ENCODE data around the gene CCDC9. TPM values are rescaled to one million over a fixed set of nuclear protein-coding genes. Genes with fewer than 3 reads are reported as not detected.

The CCDC9 gene
- total RNA-seq, 1 experiment from 2014 or later: 36.9 TPM

DNA sequence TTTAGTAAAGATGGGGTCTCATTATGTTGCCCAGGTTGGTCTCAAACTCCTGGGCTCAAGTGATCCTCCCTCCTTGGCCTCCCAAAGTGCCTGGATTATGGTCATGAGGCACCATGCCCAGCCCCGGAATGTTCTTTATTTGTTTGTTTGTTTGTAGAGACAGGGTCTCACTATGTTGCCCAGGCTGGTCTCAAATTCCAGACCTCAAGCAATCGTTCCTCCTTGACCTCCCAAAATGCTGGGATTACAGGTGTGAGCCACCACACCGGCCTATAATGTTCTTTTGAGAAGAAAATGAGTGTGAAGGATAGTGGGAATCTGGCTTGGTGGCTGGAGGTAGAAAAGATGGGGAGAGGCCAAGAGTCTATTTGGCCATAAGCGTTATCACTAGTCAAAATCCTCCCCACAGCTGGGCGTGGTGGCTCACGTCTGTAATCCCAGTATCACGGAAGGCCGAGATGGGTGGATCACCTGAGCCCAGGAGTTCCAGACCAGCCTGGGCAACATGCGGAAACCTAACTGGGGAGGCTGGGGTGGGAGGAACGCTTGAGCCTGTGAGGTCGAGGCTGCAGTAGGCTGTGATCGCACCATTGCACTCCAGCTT, 20.2 kb upstream of the CCDC9 start:
- Histone ChIP-seq H3K14ac (ENCODE audit: insufficient read depth, low read length) (no peak overlapping the region; the same call in 1 of the 2 replicates), H3K4me2 (ENCODE audit: insufficient read depth, insufficient read length, low read length) (no peak overlapping the region), H3K56ac (ENCODE audit: insufficient read length, low read depth, low read length) (no peak overlapping the region), H2BK5ac (ENCODE audit: insufficient read length, low read length) (no peak overlapping the region), H3K4ac (ENCODE audit: low read depth, low read length) (no peak overlapping the region), H2AK5ac (ENCODE audit: insufficient read length, low read length) (no peak overlapping the region), H3K23ac (ENCODE audit: insufficient read length, low read depth, low read length) (no peak overlapping the region), H3K27ac (ENCODE audit: insufficient read length, low read depth, low read length) (no peak overlapping the region), H3K79me2 (ENCODE audit: insufficient read depth, low read length) (no peaks in the 10 kb centered on the region), H3K18ac (ENCODE audit: insufficient read length, low read depth, low read length) (no peak overlapping the region), H2BK20ac (ENCODE audit: low read depth, low read length, poor library complexity, severe bottlenecking) (no peak overlapping the region), H3T11ph (ENCODE audit: low read length) (no peak overlapping the region), H3K9ac (ENCODE audit: extremely low read depth, insufficient read length, low read length) (no peak overlapping the region), H2BK15ac (ENCODE audit: low read depth, low read length) (no peak overlapping the region), H2BK120ac (ENCODE audit: low read depth, low read length, poor library complexity, severe bottlenecking) (no peak overlapping the region), H2AFZ (ENCODE audit: low read length) (no peak overlapping the region), H4K91ac (ENCODE audit: insufficient read length, low read depth, low read length) (no peak overlapping the region), H3K4me1 (ENCODE audit: insufficient read depth, low read length) (peaks cover 10% of the 10 kb centered on the region; the same call in 1 of the 2 replicates), H4K20me1 (ENCODE audit: control insufficient read depth, insufficient read depth, insufficient read length) (no peaks in the 10 kb centered on the region), H3K23me2 (ENCODE audit: insufficient read length, low read depth, low read length, poor library complexity, severe bottlenecking) (peaks cover 10% of the 10 kb centered on the region), H3K79me1 (ENCODE audit: insufficient read depth, low read depth, low read length, poor library complexity, severe bottlenecking) (no peaks in the 10 kb centered on the region), H4K8ac (replicated peaks; ENCODE audit: insufficient read length, low read depth, low read length) (no peak overlapping the region), H3K27me3 (ENCODE audit: insufficient read depth, low read length) (no peaks in the 10 kb centered on the region; the same call in 1 of the 2 replicates), H3K9me3 (ENCODE audit: control insufficient read depth, low read depth, low read length) (no peaks in the 10 kb centered on the region), H4K5ac (ENCODE audit: insufficient read length, low read depth, low read length) (no peak overlapping the region), H2BK12ac (ENCODE audit: insufficient read length, low read depth, low read length) (no peak overlapping the region)
- WGBS (ENCODE audit: extremely low coverage, insufficient read length, low lambda C conversion rate): no CpG with 5 or more reads among the region's 12 CpGs
- Mint-ChIP-seq H3K4me3 (no peak overlapping the region), H3K27ac (no peak overlapping the region; a peak in 1 of 7 replicates), H3K4me1 (peaks cover 26 to 30% of the 10 kb centered on the region in 2 experiments), H3K36me3 (ENCODE audit: insufficient read depth in 1 of 3, low read depth in 3 of 3) (no peaks in the 10 kb centered on the region), H3K9me3 (peaks cover 0 to 3% of the 10 kb centered on the region in 2 experiments; a peak in 2 of 5 replicates), H3K27me3 (ENCODE audit: low read depth) (peaks cover 25% of the 10 kb centered on the region)
- no peak for TF ChIP-seq CTCF (conservative IDR thresholded peaks at IDR 0.05)
- DNase-seq: no peak

Measured in H9 (cell line).